Activated CD4-positive, alpha-beta memory T cell treated with anti-CD3 and anti-CD28 coated beads for 36 hours (primary cell): Measurements from ENCODE around the gene WFS1. TPM values are rescaled to one million over a fixed set of nuclear protein-coding genes. Genes with fewer than 3 reads are reported as not detected.
A peak's percentile ranks its signal among the peaks of the same experiment; 100 is the strongest.

Experiments used
- CTCF ChIA-PET: fragments of 350-600 bp; sonication (Branson Sonifier 250); formaldehyde crosslinking; loops from one replicate; lab custom pipeline; 2021; ENCODE audit warnings: antibody characterized with exemption, inconsistent platforms; lab: Charles Lee
- POLR2A ChIA-PET: fragments of 350-600 bp; sonication (Branson Sonifier 250); formaldehyde crosslinking; loops from one replicate; lab custom pipeline; 2021; ENCODE audit warnings: antibody characterized with exemption; lab: Charles Lee
- DNase-seq: peaks from one replicate; pipeline ENCODE4 v3.0.0-alpha.2; 2020
- H3K27ac Mint-ChIP-seq: one replicate; pipeline ENCODE4 v1.8.0; 2021; ENCODE audit warnings: mixed read lengths
- H3K27me3 Mint-ChIP-seq: one replicate; pipeline ENCODE4 v1.8.0; 2021; ENCODE audit warnings: mixed read lengths
- H3K36me3 Mint-ChIP-seq: one replicate; pipeline ENCODE4 v1.8.0; 2021; ENCODE audit warnings: mixed read lengths
- H3K4me1 Mint-ChIP-seq: one replicate; pipeline ENCODE4 v1.8.0; 2021; ENCODE audit warnings: low read depth, mixed read lengths
- H3K4me3 Mint-ChIP-seq: one replicate; pipeline ENCODE4 v1.8.0; 2021; ENCODE audit warnings: mild to moderate bottlenecking, mixed read lengths
- H3K9me3 Mint-ChIP-seq: one replicate; pipeline ENCODE4 v1.8.0; 2021; ENCODE audit warnings: mixed read lengths
- intact Hi-C: fragments of 100-400 bp; cut with micrococcal nuclease; formaldehyde crosslinking; loops from one replicate; pipeline ENCODE4 v1.15.1; 2023
- total RNA-seq, 2 experiments: library from RNA; stranded (reverse); gene quantifications; one replicate each; pipeline ENCODE4 v1.2.3, GENCODE V29; 2021

The WFS1 gene
- total RNA-seq, 2 experiments from 2014 or later: 4.6 to 5.3 TPM

- no peak overlapping the region for H3K4me3 Mint-ChIP-seq
Observed at GRCh38 chr4:6277935-6278800, 8.5 kb downstream of the WFS1 start.

GRCh38 chr4:6278801-6279197 lies 9.1 kb downstream of the WFS1 start:
- H3K4me3 Mint-ChIP-seq: no peak overlapping the region
- no peaks in the 10 kb centered on the region for H3K9me3 Mint-ChIP-seq
- POLR2A ChIA-PET: no interaction called here

More at GRCh38 chr4:6277935-6278800, 8.5 kb downstream of the WFS1 start:
- intact Hi-C loops: no loop called here
- no peaks in the 10 kb centered on the region for H3K36me3 Mint-ChIP-seq
- H3K4me1 Mint-ChIP-seq: peaks cover 9% of the 10 kb centered on the region
- CTCF ChIA-PET: interaction anchor here (1.2 to 1.6 kb wide), 3 partner anchors 28 to 53 kb away, joined by 3 to 7 read pairs (median 4); no protein-coding TSS in a partner anchor
- no peaks in the 10 kb centered on the region for H3K27me3 Mint-ChIP-seq
- no peak overlapping the region for H3K27ac Mint-ChIP-seq
- no peak for DNase-seq
- POLR2A ChIA-PET: no interaction called here
- no peaks in the 10 kb centered on the region for H3K9me3 Mint-ChIP-seq

GRCh38 chr4:6279582-6280289 lies 10.1 kb downstream of the WFS1 start:
- Mint-ChIP-seq H3K4me1 (peaks cover 9% of the 10 kb centered on the region), H3K27me3 (no peaks in the 10 kb centered on the region)
- CTCF ChIA-PET: no interaction called here

More at GRCh38 chr4:6278801-6279197, 9.1 kb downstream of the WFS1 start:
- DNase-seq: peak; percentile 29
- Mint-ChIP-seq H3K36me3 (no peaks in the 10 kb centered on the region), H3K4me1 (peaks cover 9% of the 10 kb centered on the region), H3K27ac (no peak overlapping the region), H3K27me3 (no peaks in the 10 kb centered on the region)
- CTCF ChIA-PET: interaction anchor here (1.6 kb wide), 1 partner anchor 53 kb away, joined by 4 read pairs; no protein-coding TSS in a partner anchor
- intact Hi-C loops: no loop called here

GRCh38 chr4:6280365-6280996 lies 10.8 kb downstream of the WFS1 start:
- Mint-ChIP-seq H3K4me3 (no peak overlapping the region), H3K27ac (no peak overlapping the region), H3K27me3 (no peaks in the 10 kb centered on the region), H3K36me3 (no peaks in the 10 kb centered on the region), H3K4me1 (peaks cover 9% of the 10 kb centered on the region), H3K9me3 (no peaks in the 10 kb centered on the region)
- ChIA-PET CTCF (interaction anchor here (0.6 kb wide), 1 partner anchor 47 kb away, joined by 3 read pairs; no protein-coding TSS in a partner anchor), POLR2A (no interaction called here)
- intact Hi-C loops: no loop called here
- DNase-seq: no peak

More at GRCh38 chr4:6279582-6280289, 10.1 kb downstream of the WFS1 start:
- H3K9me3 Mint-ChIP-seq: no peaks in the 10 kb centered on the region
- DNase-seq: no peak
- intact Hi-C loops: no loop called here
- H3K27ac Mint-ChIP-seq: no peak overlapping the region
- H3K36me3 Mint-ChIP-seq: no peaks in the 10 kb centered on the region
- POLR2A ChIA-PET: no interaction called here
- no peak overlapping the region for H3K4me3 Mint-ChIP-seq

GRCh38 chr4:6281436-6282313 lies 12.0 kb downstream of the WFS1 start:
- Mint-ChIP-seq H3K9me3 (no peaks in the 10 kb centered on the region), H3K4me3 (no peak overlapping the region), H3K27ac (no peak overlapping the region), H3K4me1 (peaks cover 9% of the 10 kb centered on the region), H3K36me3 (no peaks in the 10 kb centered on the region), H3K27me3 (no peaks in the 10 kb centered on the region)
- intact Hi-C loops: no loop called here
- POLR2A ChIA-PET: no interaction called here
- CTCF ChIA-PET: interaction anchor here (1.8 kb wide), 1 partner anchor 31 kb away, joined by 5 read pairs; no protein-coding TSS in a partner anchor
- no peak for DNase-seq

- no peak overlapping the region for H3K27ac Mint-ChIP-seq
- POLR2A ChIA-PET: no interaction called here
- H3K4me3 Mint-ChIP-seq: no peak overlapping the region
- H3K9me3 Mint-ChIP-seq: no peaks in the 10 kb centered on the region
- peaks cover 9% of the 10 kb centered on the region for H3K4me1 Mint-ChIP-seq
- DNase-seq: no peak
- intact Hi-C loops: no loop called here
- no peaks in the 10 kb centered on the region for H3K27me3 Mint-ChIP-seq
- no peaks in the 10 kb centered on the region for H3K36me3 Mint-ChIP-seq
- CTCF ChIA-PET: interaction anchor here (1.8 kb wide), 1 partner anchor 31 kb away, joined by 5 read pairs; no protein-coding TSS in a partner anchor
Observed at GRCh38 chr4:6282314-6282771, 12.7 kb downstream of the WFS1 start.

- H3K36me3 Mint-ChIP-seq: no peaks in the 10 kb centered on the region
- peaks cover 7% of the 10 kb centered on the region for H3K4me1 Mint-ChIP-seq
- H3K27me3 Mint-ChIP-seq: no peaks in the 10 kb centered on the region
- no peak overlapping the region for H3K4me3 Mint-ChIP-seq
- no peak overlapping the region for H3K27ac Mint-ChIP-seq
- ChIA-PET POLR2A (no interaction called here), CTCF (interaction anchor here (1.8 kb wide), 1 partner anchor 32 kb away, joined by 5 read pairs; no protein-coding TSS in a partner anchor)
- H3K9me3 Mint-ChIP-seq: no peaks in the 10 kb centered on the region
- intact Hi-C loops: no loop called here
- no peak for DNase-seq
Observed at GRCh38 chr4:6283282-6283681, 13.6 kb downstream of the WFS1 start.

- no peaks in the 10 kb centered on the region for H3K27me3 Mint-ChIP-seq
- no peak overlapping the region for H3K4me3 Mint-ChIP-seq
- no peak for DNase-seq
- POLR2A ChIA-PET: no interaction called here
- no peaks in the 10 kb centered on the region for H3K36me3 Mint-ChIP-seq
- H3K4me1 Mint-ChIP-seq: no peaks in the 10 kb centered on the region
- CTCF ChIA-PET: interaction anchor here (0.6 kb wide), 1 partner anchor 22 kb away, joined by 3 read pairs; no protein-coding TSS in a partner anchor
- no peaks in the 10 kb centered on the region for H3K9me3 Mint-ChIP-seq
- no peak overlapping the region for H3K27ac Mint-ChIP-seq
- intact Hi-C loops: no loop called here
Observed at GRCh38 chr4:6287017-6287788, 17.6 kb downstream of the WFS1 start.

- POLR2A ChIA-PET: no interaction called here
- Mint-ChIP-seq H3K4me3 (no peak overlapping the region), H3K36me3 (no peaks in the 10 kb centered on the region), H3K27ac (no peak overlapping the region), H3K9me3 (no peaks in the 10 kb centered on the region), H3K27me3 (no peaks in the 10 kb centered on the region), H3K4me1 (no peaks in the 10 kb centered on the region)
- DNase-seq: no peak
- intact Hi-C loops: no loop called here
- CTCF ChIA-PET: no interaction called here
Observed at GRCh38 chr4:6288342-6288741, 18.7 kb downstream of the WFS1 start.

- Mint-ChIP-seq H3K4me1 (no peaks in the 10 kb centered on the region), H3K27ac (no peak overlapping the region), H3K27me3 (no peaks in the 10 kb centered on the region), H3K4me3 (no peak overlapping the region), H3K9me3 (no peaks in the 10 kb centered on the region), H3K36me3 (no peaks in the 10 kb centered on the region)
- DNase-seq: no peak
- intact Hi-C loops: no loop called here
- ChIA-PET CTCF (interaction anchor here (0.6 kb wide), 1 partner anchor 227 kb away, joined by 4 read pairs; no protein-coding TSS in a partner anchor), POLR2A (no interaction called here)
Observed at GRCh38 chr4:6288871-6289270, 19.2 kb downstream of the WFS1 start.
